Ascending aorta (tissue), 2 donors: Measurements from ENCODE around the gene RGMA. TPM values are rescaled to one million over a fixed set of nuclear protein-coding genes. Genes with fewer than 3 reads are reported as not detected.

Experiments
- DNase-seq, 2 donors: peaks; one replicate each; pipeline ENCODE4 v3.0.0-alpha.2; 2019; ENCODE audit warnings: low spot score in 2 of 2
- H3K27ac ChIP-seq, 2 donors: fragments of 200-600 bp; sonication (generic); one replicate each; pipeline ENCODE4 v1.5.1; 2016 to 2017; ENCODE audit warnings: mild to moderate bottlenecking in 1 of 2
- H3K27me3 ChIP-seq: fragments of 200-600 bp; sonication (generic); one replicate; pipeline ENCODE4 v1.5.1; 2017
- H3K36me3 ChIP-seq, 2 donors: fragments of 200-600 bp; sonication (generic); one replicate each; pipeline ENCODE4 v1.5.1; 2016
- H3K4me1 ChIP-seq, 2 donors: fragments of 200-600 bp; sonication (generic); one replicate each; pipeline ENCODE4 v1.5.1; 2016 to 2017; ENCODE audit warnings: mild to moderate bottlenecking in 1 of 2
- H3K4me3 ChIP-seq, 2 donors: fragments of 200-600 bp; sonication (generic); one replicate each; pipeline ENCODE4 v1.5.1; 2016 to 2017; ENCODE audit warnings: mild to moderate bottlenecking in 1 of 2
- H3K9me3 ChIP-seq, 2 donors: fragments of 200-600 bp; sonication (generic); one replicate each; pipeline ENCODE4 v1.5.1; 2016
- intact Hi-C: fragments of 100-400 bp; cut with DNase I; formaldehyde crosslinking; loops from one replicate; pipeline ENCODE4 v1.15.1; 2023
- total RNA-seq: library from RNA; depleted of rRNA; stranded (reverse); fragments of >200 nt; gene quantifications from one replicate; pipeline ENCODE4 v1.1.0, GENCODE V29; 2016
- TF ChIP-seq, protein P1 (sequence below), 3 experiments: fragments of 200-600 bp in 2 of 3; fragments of 450-650 bp in 1 of 3; sonication (generic) in 2 of 3; IDR thresholded peaks; one replicate each; pipeline ENCODE4 v1.5.1; 2016 to 2019; ENCODE audit warnings: antibody characterized with exemption in 3 of 3, mild to moderate bottlenecking in 1 of 3, moderate library complexity in 1 of 3

RGMA gene
- total RNA-seq, 1 donor from 2014 or later, result 76.7 TPM

DNA sequence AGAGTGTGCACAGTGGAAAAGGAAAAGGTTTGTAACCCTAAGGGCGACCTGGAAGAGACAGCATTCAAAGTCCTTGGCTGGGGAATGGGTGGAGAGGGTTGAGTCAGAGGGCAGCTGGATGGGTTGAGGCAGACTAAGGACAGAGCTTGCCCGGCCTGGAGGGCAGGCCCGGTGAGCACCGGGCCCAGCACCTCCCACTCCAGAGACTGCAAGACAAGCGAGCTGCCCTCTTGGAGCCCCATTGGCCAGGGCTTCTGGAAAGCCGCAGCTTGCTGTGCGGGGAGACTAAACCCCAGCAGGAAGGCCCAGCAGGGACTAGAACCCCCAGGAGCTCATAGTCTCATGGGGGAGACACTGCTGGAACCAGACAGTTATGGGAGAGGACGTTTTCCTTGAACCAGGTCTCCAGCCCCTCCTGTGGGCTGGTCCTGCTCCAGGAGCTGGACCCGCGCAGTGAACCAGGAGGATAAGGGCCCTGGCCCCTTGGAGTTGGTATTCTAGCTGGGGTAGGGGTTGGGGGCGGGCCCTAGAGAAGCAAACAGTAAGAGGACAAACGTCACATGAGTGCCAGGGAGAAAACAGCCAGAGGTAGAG lies 59.1 kb downstream of the RGMA start:
- Histone ChIP-seq H3K4me1 (peaks cover 35 to 50% of the 10 kb centered on the region in 2 donors), H3K27me3 (no peaks in the 10 kb centered on the region), H3K27ac (peak overlapping the region; percentile 93 to 95), H3K4me3 (peak overlapping the region in 1 of 2 donors; percentile 34), H3K9me3 (no peaks in the 10 kb centered on the region), H3K36me3 (peaks cover 12 to 18% of the 10 kb centered on the region in 2 donors)
- DNase-seq, result peak in 1 of 2 donors; percentile 72
- TF ChIP-seq, protein P1, sequence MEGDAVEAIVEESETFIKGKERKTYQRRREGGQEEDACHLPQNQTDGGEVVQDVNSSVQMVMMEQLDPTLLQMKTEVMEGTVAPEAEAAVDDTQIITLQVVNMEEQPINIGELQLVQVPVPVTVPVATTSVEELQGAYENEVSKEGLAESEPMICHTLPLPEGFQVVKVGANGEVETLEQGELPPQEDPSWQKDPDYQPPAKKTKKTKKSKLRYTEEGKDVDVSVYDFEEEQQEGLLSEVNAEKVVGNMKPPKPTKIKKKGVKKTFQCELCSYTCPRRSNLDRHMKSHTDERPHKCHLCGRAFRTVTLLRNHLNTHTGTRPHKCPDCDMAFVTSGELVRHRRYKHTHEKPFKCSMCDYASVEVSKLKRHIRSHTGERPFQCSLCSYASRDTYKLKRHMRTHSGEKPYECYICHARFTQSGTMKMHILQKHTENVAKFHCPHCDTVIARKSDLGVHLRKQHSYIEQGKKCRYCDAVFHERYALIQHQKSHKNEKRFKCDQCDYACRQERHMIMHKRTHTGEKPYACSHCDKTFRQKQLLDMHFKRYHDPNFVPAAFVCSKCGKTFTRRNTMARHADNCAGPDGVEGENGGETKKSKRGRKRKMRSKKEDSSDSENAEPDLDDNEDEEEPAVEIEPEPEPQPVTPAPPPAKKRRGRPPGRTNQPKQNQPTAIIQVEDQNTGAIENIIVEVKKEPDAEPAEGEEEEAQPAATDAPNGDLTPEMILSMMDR (IDR thresholded peaks at IDR 0.05), result no peak
- intact Hi-C loops, result loop anchor here (1.0 to 10.0 kb wide), 7 partner anchors 43 to 1091 kb away; partner anchors contain the start of gene RGMA

DNA sequence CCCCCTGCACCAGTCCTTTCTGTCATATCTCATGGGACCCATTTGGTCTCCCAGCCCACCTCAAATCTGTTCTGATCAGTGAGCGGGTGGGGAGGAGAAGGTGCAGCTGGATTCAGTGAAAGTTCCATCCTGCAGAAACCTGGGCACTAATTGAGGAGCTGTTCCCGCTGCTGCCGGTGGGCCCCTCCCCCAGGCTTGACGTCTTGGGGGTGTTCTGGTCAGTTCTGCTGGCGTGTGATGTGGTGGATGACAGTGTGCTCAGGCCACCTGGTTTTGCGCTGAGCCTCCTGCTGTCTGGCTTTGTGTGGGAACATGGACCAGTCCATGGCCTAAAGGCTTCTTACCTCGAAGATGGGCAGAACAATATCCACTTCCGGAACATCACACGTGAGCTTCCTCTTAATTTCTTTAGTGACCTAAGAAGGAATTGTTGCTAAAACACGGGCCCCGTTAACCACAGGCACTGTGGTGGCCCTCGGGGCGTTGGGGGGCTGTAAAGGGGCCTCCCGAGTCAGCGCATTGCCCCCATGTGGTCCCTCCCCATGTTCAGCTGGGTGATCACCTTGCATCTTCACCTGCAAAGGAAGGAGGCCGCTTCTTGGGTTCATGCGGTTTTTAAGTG lies 59.7 kb downstream of the RGMA start:
- DNase-seq, result peak in 1 of 2 donors; percentile 68
- TF ChIP-seq, protein P1 (IDR thresholded peaks at IDR 0.05), result no peak
- H3K36me3 ChIP-seq, result peaks cover 18 to 24% of the 10 kb centered on the region in 2 donors
- peaks cover 35 to 50% of the 10 kb centered on the region in 2 donors for H3K4me1 ChIP-seq
- intact Hi-C loops, result loop anchor here (2.0 to 5.0 kb wide), 2 partner anchors 221 to 288 kb away; no protein-coding TSS in a partner anchor
- no peaks in the 10 kb centered on the region for H3K27me3 ChIP-seq
- H3K9me3 ChIP-seq, result no peaks in the 10 kb centered on the region
- peak overlapping the region; percentile 93 to 95 for H3K27ac ChIP-seq
- peak overlapping the region in 1 of 2 donors; percentile 34 for H3K4me3 ChIP-seq

DNA sequence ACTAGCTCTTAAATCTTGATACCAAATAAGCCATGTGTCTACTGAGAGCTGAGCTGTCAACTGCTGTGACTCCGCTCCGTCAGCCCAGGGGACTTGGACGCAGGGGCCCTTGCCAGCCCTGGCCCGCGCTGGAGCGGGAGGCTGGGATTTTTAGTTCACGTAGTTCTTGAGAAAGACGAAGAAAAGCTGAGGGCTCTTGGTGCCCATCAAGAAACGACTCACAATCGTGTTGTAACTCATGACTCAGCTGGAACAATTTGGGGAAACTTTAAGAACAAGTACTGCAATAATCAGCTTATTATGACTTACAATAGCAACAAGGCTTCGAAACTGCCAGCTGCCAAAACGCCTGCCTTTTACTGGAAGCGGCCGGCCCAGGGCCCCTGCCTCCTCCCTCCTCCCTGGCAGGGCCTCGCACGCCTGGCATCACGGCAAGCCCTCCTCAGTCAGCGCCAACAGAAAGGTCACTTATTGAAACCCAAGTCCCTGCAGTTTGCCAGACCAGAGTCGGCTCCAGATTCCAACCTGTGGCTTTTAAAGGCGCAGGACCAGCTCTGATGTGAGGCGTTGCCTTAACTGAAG lies 60.3 kb downstream of the RGMA start:
- DNase-seq, result peak; percentile 81 to 97
- peak overlapping the region; percentile 93 to 95 for H3K27ac ChIP-seq
- H3K36me3 ChIP-seq, result peaks cover 18 to 26% of the 10 kb centered on the region in 2 donors
- H3K9me3 ChIP-seq, result no peaks in the 10 kb centered on the region
- intact Hi-C loops, result loop anchor here (2.0 to 5.0 kb wide), 2 partner anchors 220 to 289 kb away; no protein-coding TSS in a partner anchor
- no peaks in the 10 kb centered on the region for H3K27me3 ChIP-seq
- TF ChIP-seq, protein P1 (IDR thresholded peaks at IDR 0.05), result no peak
- peak overlapping the region in 1 of 2 donors; percentile 48 for H3K4me3 ChIP-seq
- H3K4me1 ChIP-seq, result peaks cover 35 to 50% of the 10 kb centered on the region in 2 donors

DNA sequence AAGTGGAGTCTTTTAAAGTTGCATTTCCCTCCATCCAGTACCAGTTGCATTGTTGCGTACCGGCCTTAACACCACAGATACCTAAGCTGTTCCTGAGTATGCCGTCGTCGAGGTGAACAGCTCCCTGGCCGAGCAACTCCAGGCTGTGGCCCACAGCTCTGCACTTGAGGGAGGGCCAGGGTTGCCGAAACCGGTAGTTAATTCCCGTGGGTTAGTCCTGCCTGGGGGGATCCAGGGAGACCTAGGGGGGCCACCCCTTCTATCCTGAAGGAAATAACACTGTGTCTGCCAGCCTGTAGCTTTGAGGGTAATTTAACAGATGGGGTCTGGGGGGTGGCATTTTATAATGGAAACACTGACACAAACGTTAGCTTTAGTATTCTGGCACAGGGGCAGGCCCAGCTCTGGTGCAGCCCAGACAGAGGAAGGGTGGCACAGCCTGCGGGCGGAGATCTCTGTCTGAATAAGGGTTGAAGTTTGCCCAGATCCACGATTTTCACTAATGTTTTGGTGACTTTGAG lies 60.8 kb downstream of the RGMA start:
- peak in 1 of 2 donors; percentile 68 for DNase-seq
- H3K9me3 ChIP-seq, result no peaks in the 10 kb centered on the region
- H3K27ac ChIP-seq, result peak overlapping the region; percentile 93 to 95
- TF ChIP-seq, protein P1 (IDR thresholded peaks at IDR 0.05), result no peak
- intact Hi-C loops, result loop anchor here (2.0 to 5.0 kb wide), 2 partner anchors 219 to 289 kb away; no protein-coding TSS in a partner anchor
- H3K4me1 ChIP-seq, result peaks cover 35 to 50% of the 10 kb centered on the region in 2 donors
- no peaks in the 10 kb centered on the region for H3K27me3 ChIP-seq
- peaks cover 18 to 31% of the 10 kb centered on the region in 2 donors for H3K36me3 ChIP-seq
- H3K4me3 ChIP-seq, result peak overlapping the region in 1 of 2 donors; percentile 48

DNA sequence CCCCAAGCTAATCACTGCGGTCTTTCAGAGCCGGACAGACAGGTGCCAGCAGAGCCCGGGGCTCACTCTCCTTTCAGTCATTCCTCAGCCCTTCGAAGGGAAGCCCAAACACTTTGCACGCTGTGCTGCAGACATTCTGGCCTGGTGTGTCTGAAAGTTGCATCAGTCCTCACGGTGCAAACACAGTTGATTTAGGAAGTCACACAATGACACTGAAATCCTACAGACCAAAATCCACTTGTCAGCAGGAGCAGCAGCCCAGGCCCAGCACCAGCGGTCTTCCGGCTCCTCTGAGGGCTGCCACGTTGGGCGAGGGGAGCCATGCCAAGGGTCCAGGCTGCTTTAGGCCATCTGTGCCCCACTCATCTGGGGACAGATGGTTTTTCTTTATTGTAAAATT lies 61.6 kb downstream of the RGMA start:
- intact Hi-C loops, result loop anchor here (5.0 kb wide), 1 partner anchor 290 kb away; no protein-coding TSS in a partner anchor
- Histone ChIP-seq H3K27me3 (no peaks in the 10 kb centered on the region), H3K36me3 (peaks cover 23 to 39% of the 10 kb centered on the region in 2 donors)

More for the DNA sequence above, 61.6 kb downstream of the RGMA start:
- peak in 1 of 2 donors; percentile 65 for DNase-seq
- no peaks in the 10 kb centered on the region for H3K9me3 ChIP-seq
- H3K4me3 ChIP-seq, result no peak overlapping the region
- H3K4me1 ChIP-seq, result peaks cover 35 to 50% of the 10 kb centered on the region in 2 donors
- H3K27ac ChIP-seq, result peak overlapping the region; percentile 93 to 95
- TF ChIP-seq, protein P1 (IDR thresholded peaks at IDR 0.05), result no peak
